Lower leg skin (tissue), 4 donors: ENCODE measurements around the gene PRDM16. TPM values are rescaled to one million over a fixed set of nuclear protein-coding genes. Genes with fewer than 3 reads are reported as not detected.

Source experiments
- DNase-seq, 2 donors: peaks; one replicate each; pipeline ENCODE4 v3.0.0-alpha.2; 2019; ENCODE audit warnings: low spot score in 2 of 2
- H3K4me3 ChIP-seq: fragments of 200-600 bp; sonication (generic); 2 replicates; pipeline ENCODE4 v1.5.1; 2017; ENCODE audit warnings: mild to moderate bottlenecking, low read depth; ENCODE audit not compliant: poor library complexity, severe bottlenecking
- CTCF ChIP-seq, 3 donors: fragments of 450-650 bp; IDR thresholded peaks; one replicate each; pipeline ENCODE4 v1.5.1; 2016; ENCODE audit warnings: antibody characterized with exemption in 3 of 3, mild to moderate bottlenecking in 3 of 3, moderate library complexity in 2 of 3
- POLR2A ChIP-seq, 2 donors: fragments of 450-650 bp; IDR thresholded peaks; one replicate each; pipeline ENCODE4 v1.6.1; 2016 to 2017; ENCODE audit warnings: antibody characterized with exemption in 2 of 2, mild to moderate bottlenecking in 1 of 2, moderate library complexity in 1 of 2
- WGBS, 2 donors: methylation state at CpG; one replicate each; pipeline ENCODE4 v1.1.5; 2018; 5-methylcytosine and 5-hydroxymethylcytosine counted together
- intact Hi-C: fragments of 100-400 bp; cut with DNase I; formaldehyde crosslinking; loops from one replicate; pipeline ENCODE4 v1.15.0; 2023; ENCODE audit warnings: low total_unique reads
- total RNA-seq, 4 donors: library from RNA; depleted of rRNA; stranded (reverse); fragments of >200 nt; gene quantifications; one replicate each; pipeline ENCODE4 v1.1.0, GENCODE V29; 2016

PRDM16 gene
- total RNA-seq, 4 donors from 2014 or later, result 0.08 to 0.91 (median 0.56) TPM; not detected in 1

- WGBS, 2 donors, result 83 to 93% methylated on average over 15 to 17 of the region's 21 CpGs
Measured at GRCh38 chr1:3187415-3188149, 118.6 kb downstream of the PRDM16 start.

GRCh38 chr1:3188150-3188971 lies 119.4 kb downstream of the PRDM16 start:
- TF ChIP-seq CTCF (IDR thresholded peaks at IDR 0.05), result no peak
- TF ChIP-seq POLR2A (IDR thresholded peaks at IDR 0.05), result no peak
- no peak for DNase-seq
- intact Hi-C loops, result no loop called here
- 80 to 82% methylated on average over 34 of the region's 34 CpGs for WGBS, 2 donors
- H3K4me3 ChIP-seq, result no peak overlapping the region

More at GRCh38 chr1:3187415-3188149, 118.6 kb downstream of the PRDM16 start:
- no peak for DNase-seq
- no peak for TF ChIP-seq POLR2A (IDR thresholded peaks at IDR 0.05)
- TF ChIP-seq CTCF (IDR thresholded peaks at IDR 0.05), result no peak
- no peak overlapping the region for H3K4me3 ChIP-seq
- intact Hi-C loops, result no loop called here

GRCh38 chr1:3190256-3191041 lies 121.4 kb downstream of the PRDM16 start:
- intact Hi-C loops, result no loop called here
- no peak for DNase-seq
- no peak overlapping the region for H3K4me3 ChIP-seq
- WGBS, 2 donors, result 77 to 83% methylated on average over 30 to 32 of the region's 32 CpGs
- TF ChIP-seq CTCF (IDR thresholded peaks at IDR 0.05), result no peak

GRCh38 chr1:3192361-3192760 lies 123.4 kb downstream of the PRDM16 start:
- H3K4me3 ChIP-seq, result no peak overlapping the region
- intact Hi-C loops, result no loop called here
- 82 to 90% methylated on average over 6 of the region's 6 CpGs for WGBS, 2 donors
- DNase-seq, result no peak
- TF ChIP-seq POLR2A (IDR thresholded peaks at IDR 0.05), result no peak
- TF ChIP-seq CTCF (IDR thresholded peaks at IDR 0.05), result no peak

GRCh38 chr1:3192825-3193224 lies 123.8 kb downstream of the PRDM16 start:
- WGBS, 2 donors, result 89% methylated on average over 17 to 18 of the region's 18 CpGs
- no peak for DNase-seq
- TF ChIP-seq POLR2A (IDR thresholded peaks at IDR 0.05) (no peak), CTCF (IDR thresholded peaks at IDR 0.05) (no peak)
- H3K4me3 ChIP-seq, result no peak overlapping the region
- intact Hi-C loops, result no loop called here
